NCI-H82 (cell line): ENCODE results near the gene DOCK2.

ENCODE experiments used
- DNase-seq: peaks from one replicate; lab custom pipeline; 2025; lab: John Stamatoyannopoulos, UW

Gene DOCK2

DNA sequence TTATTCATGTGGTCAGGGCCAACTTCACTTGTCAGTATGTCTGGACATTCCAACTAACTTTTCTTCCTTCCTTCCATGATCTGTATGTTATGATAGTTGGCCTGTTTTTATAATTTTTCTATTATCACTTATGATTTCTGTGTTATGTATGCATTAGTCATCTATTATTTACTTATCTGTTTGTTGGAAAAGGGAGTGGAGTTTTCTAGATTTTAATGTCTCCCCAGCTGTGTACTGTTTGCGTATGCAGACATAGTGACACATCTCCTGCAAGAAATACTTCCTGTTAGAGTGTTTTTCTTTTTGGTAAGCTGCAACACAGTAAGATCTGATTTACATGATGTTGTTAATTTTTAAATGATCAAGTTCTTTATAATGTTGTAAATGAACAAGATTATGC, 351.9 kb downstream of the DOCK2 start:
- DNase-seq, result no peak

DNA sequence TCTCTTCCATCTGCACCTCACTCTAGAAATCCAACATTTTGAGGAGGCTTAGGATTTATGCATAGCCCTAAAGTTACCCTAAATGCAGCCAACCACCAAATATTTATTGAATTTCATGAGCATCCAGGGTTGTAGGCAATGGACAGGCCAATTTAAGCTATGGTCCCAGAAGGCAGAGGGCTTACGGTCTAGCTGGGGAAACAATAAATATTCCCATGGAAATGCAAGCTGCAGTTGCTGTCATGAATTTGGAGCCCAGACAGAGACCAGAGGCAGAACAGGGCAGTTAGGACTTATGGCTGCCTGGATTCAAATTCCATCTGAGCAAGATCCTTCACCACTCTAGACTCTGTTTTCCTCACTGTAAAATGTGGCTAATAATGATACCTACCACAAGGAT, 352.3 kb downstream of the DOCK2 start:
- no peak for DNase-seq

DNA sequence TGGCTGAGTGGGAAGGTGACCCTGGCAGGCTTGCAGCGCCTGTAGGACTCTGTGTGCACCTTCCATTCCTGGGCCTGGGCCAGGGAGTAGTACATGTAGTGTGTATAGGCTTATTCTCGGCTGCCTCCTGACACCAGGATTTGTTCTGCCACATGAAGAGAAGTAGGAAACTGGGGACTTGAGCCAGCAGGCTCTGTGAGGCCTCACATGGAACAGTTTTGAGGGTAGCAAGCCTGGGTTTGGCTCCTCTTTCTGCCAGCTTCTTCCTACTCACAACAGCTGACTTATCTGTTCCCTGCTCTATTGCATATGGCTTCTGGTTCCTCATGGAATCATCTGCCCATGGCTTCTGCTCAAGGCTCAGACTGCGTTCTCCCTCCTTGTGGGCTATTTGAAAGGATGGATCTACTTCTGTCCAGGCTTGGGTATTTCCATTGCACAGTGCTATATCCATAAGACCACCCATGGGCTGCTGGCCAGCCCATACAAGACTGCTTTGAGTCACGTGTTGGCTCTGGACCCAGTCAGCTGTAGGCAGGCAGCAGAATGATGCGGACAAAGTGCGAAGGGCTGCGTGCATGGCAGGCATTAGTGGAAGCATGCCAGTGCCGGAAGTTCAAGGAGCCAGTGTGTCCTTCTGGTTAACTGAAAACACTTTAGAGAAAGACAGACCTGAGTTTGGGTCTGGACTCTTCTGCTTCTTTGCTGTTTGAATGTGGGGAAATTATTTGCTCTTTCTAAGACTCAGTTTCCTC, 354.2 kb downstream of the DOCK2 start:
- no peak for DNase-seq

DNA sequence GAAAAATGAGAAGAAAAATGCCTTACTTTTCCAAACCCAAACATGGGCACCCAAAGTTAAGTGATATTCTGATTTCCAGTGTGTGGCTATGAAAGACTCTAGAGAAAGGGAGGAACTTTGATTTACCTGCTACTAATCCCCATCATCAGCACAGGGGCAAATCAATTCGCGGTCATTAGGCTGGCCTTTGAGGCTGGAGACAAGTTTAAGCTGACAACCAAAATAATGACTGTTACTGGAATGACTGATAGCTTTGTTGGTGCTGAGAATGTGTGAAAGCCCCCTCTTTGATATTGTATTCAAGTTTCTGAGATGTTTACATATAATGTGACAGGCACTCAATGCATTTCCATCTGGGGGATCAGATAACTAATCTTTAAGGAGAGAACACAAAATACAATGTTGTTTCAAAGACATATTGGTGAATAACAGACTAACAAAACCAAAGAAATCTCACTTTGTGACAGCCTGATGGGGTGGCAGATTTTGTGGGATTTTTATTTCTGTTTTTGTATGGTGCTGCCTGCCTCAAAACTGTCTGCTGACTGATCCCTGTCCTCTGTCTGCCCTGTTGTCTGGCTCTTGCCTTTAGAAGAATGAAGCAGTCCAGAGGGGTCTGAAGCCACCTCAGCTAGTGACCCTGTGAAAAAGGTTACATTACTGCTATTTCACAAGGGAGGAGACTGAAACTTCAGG, 355.9 kb downstream of the DOCK2 start:
- DNase-seq, result no peak

DNA sequence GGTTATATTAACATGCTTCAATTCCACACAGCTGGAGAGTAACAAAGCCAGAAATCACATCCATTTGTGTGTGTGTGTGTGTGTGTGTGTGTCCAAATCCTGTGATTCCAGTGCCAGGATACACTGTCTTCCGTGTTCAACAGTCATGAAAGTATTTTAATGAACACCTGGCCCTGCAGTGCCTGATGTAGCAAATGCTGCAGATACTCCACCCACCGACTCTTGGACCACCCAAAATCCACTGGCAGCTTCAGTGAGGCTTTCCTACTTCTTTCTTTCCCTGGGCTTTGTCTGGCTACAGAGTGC, 356.4 kb downstream of the DOCK2 start:
- DNase-seq, result no peak

DNA sequence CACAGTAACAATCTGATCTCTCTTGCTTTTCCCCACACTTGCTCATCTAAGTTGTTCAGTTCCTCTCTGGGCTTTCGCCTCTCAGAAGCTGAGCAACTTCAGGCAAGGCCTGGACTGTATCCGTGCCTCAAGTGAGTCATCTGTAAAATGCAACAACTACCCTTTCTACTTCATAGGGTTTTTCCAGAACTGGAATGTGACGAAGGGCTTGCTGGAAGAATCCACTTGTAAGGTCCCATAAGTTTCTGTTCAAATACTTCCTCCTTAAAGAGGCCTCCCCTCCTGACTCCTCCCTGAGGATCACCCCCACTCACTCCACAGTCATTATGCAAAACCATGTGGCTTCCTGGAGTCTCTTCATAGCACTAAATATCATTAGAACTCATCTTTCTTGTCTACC, 360.7 kb downstream of the DOCK2 start:
- DNase-seq, result no peak

DNA sequence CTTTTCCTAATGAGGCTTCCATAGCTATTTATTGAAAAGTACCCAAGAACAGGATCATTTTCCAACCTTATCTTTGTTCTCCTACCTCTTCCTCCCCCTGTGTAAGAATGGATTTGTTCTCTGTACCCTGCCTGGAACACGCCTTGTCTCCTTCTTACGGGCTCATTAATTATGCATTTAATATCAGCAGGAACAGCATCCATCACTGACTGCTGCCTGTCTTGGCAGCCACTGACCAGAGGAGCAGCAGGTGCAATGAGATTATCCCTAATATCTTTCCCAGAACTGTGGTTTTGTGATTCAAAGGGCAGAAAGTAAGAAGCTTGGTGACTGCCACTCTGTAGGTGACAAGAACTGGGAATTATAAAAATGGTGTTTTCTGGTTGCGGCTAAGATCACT, 362.5 kb downstream of the DOCK2 start:
- peak; percentile 26 for DNase-seq

DNA sequence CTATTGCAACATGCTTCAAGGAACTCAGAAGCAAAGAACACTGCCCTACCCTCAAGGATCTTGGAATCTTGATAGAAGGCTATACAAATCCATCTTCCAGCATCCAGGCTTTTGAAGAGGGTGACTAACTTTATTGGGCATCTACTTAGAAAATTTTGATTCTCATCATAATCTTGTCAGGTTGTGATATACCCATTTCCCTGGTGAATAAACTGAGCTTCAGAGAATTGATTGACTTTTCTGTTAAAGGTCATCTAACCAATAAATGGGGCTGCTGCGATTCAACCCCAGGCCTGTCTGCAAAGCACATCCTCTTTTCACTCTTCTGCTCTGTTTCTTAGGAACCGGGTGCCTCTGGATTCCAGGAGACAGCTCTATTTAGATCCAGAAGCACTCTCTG, 363.1 kb downstream of the DOCK2 start:
- no peak for DNase-seq

DNA sequence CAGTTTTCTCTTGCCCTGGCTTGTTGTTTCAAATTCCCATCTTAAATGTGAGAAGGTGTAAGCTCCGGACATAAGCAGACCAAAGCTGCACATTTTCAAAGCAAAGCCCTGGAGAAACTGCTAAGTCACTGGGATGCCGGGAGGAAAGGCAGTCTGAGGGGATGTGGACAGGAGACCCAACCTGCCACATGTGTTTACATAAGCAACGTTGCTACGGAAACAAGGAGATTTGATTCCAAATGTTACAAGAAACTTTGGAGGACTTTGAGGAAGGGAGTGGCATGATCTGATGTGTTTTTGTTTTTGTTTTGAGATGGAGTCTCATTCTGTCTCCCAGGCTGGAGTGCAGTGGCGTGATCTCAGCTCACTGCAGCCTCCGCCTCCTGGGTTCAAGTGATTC, 368.9 kb downstream of the DOCK2 start:
- DNase-seq, result peak; percentile 3

DNA sequence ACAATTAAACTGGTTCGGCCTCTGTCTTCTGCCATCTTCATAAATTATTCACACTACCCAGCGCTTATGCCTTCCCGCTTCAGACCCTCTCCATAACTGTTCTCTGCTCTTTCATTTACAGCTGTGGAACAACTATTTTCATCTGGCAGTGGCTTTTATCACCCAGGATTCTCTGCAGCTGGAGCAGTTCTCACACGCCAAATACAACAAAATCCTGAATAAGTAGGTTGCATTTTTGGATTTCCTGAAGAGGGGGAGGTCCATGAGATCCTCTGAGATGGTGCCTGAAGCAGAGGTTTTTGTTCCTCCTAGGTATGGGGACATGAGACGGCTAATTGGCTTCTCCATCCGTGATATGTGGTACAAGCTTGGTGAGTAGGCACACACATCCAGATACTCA, 371.3 kb downstream of the DOCK2 start:
- no peak for DNase-seq

DNA sequence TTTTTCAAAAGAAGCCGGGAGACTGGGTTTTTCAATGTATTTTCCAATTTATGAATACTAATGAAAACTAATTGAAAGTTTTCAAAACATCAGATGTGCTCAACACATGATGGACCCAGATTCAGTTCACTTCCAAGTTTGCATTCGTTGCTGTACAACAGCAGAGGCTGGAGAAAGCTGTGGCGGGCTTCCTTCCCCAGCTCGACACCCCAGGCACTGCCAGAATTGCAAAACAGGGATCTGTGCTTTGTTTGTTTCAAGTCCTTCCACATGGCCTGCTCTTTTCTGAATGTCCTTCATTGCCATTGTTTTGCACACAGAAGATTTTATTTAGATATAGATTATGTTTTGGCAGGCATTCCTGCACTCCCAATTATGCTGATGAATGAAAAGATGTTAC, 373.5 kb downstream of the DOCK2 start:
- no peak for DNase-seq

DNA sequence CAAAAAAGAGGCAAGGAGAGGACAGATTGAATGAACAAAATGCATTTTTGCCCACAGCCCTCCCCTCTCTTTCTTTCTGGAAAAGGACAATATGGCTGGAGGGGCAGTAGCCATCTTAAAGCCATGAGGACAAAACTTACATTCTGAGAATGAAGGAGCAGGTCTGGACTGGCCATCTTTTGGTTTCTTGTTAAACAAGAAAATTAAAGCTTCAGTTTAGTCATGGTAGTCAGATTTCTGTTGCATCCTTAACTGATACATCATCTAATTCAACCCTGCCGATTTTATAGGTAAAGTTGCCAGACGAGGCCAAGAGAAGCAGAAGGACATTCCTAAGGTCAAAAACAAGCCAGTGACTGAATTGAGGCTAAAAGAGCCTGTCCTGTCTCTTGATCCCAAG, 374.7 kb downstream of the DOCK2 start:
- no peak for DNase-seq

DNA sequence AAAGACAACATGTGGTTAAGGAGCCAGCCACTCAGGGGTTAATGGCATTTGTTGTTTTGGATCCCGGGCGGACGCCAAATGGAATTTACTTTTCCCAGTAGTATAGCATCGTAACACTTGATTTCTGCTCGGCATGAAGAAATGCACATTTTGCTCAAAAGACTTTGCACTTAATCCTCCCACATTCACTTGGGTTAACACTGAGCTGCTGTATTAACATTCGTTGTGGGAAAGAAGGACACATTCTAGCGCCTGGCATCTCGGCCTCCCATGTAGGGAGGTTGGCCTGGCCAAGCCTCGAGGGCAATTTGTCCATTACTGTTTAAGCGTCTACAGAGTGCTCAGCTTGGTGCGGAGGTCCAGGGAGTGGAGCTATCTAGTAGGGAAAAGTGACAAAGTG, 375.5 kb downstream of the DOCK2 start:
- DNase-seq, result no peak

DNA sequence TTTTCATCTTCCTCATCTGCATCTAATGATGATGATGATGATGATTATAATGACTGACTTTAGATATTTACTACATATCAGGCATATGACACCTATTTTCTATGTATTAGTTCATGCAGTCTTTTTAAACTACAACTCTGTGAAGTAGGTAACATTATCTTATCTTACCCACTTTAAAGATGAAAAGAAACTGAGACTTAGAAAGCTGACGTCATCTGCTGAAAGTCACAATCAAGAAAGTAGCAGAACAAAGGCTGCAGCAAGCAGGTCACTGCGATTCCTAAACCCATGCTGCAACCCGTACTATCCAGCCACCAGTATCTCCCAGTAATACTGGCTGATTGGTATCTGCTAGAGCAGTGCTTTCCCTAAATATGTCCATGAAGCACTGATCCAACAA, 383.3 kb downstream of the DOCK2 start:
- DNase-seq, result no peak

DNA sequence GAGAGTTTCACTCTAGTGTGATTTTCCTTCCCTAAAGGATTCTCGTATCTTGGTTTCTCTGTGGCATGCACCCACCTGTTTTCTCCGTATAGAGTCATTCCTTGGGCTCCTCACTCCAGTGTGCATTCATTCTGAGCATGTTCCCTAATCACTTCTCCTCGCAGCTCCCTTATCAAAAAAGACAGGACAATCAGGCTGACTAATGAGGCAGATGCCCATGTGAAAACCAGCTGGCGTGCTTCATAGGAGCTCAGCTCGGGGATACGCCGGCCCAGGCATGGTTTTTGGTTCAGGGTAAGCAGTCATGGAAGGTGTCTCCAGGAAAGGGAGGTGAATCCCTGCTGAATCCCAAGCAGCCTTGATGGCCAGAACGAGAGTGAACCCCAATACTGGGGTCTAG, 384.4 kb downstream of the DOCK2 start:
- DNase-seq, result no peak

DNA sequence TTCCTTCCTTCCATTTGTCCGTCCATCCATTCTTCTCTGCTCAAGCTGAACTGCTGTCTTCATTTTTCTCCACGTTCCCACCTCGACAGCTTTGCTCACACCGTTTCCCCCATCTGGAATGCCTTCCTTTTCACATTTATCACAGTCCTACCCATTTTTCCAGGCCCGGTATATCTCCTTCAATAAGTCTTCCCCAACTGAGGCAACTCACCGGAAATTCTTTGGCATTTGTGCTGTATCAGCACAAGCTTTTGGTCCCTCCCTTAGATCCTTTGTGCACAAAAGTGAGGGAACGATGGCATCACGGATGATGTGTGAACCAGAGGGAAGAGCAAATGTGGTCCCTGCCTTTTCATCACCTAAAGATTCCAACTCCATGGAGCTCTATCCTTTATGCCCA, 388.8 kb downstream of the DOCK2 start:
- no peak for DNase-seq

DNA sequence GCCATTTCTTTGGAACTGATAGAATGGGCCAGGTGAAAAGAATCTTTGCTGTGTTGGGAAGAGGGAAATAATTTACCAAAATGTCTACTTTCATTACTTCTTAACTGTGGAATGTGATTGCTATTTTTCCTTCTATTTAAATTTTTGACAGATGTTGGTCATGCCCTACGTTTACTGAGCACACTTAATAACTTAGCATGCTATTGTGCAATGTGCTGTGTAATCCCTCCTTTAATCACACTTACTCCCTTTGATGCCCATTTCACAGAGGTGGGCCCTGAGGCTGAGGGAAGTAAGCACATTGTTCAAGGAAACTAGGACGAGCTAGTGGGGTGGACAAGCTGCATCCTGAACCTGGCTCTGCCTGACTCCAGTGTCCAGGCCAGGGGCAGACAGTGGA, 391.0 kb downstream of the DOCK2 start:
- no peak for DNase-seq

DNA sequence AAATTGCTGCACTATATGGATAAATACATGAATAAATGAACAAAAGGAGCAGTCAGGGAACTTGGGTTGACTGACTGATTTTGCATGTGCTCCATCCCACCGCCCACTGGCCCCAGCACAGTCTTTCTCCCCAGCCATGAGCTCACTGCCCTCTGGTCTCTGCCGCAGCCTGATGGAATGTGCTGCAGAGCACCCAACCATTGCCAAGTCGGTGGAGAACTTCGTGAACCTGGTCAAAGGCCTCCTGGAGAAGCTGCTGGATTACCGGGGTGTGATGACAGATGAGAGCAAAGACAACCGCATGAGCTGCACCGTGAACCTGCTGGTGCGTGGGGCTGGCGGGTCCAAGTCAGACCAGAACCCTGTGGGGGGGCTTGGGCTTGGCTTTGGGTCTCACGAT, 397.2 kb downstream of the DOCK2 start:
- DNase-seq, result no peak

DNA sequence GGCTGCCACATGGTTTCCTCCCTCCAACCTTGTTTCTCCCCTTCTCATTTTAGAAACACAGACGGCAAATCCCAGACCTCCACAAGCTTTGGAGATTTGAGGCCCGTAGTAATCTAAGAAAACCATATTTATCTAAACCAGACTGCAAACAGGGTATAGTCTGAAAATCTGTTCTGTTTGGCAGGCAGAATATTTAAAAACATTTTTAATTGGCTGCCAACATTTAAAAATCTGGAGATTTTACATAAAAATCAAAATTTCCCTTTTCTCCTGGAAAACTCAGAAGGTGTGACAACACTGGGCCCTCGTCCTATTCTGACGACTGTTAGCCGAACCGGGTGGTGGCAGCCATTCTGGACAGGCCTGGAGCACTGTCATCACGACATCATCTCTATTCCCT, 401.2 kb downstream of the DOCK2 start:
- no peak for DNase-seq

DNA sequence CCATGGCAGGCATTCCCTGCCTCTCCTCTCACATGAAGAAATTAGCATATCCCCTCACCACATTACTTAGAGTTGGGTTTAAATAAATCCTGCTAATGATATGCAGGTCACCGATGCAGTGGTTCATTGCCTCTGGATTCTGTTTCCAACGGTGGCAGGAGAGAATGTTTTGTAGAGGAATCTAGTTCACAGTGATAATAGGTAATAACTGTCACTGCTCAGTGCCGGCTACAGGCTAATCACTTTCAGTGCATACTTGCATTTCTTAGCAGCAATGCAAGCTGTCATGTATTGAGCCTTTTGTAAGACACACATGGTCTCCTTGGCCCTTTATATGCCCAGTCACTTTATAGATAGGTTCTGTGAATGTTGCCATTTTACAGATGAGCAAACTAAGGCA, 402.8 kb downstream of the DOCK2 start:
- DNase-seq, result no peak

DNA sequence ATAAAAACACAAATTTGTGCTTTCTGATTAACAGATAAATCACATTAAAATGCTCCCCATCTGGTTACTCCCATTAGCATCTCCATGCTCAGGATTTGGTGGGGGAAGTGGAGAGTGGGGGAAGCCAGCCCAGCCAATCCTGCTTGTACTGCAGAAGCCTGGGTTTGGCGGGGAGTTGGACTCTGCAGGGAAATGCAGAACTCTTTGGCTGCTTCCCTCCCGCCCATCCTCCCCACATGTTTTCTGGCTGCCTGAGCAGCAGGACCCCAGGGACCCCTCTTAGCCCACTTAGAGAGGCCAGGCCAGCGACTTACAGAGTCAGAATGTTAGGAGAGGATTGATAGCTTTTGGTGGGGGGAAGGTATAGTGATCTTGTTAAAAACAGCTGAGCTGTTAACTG, 409.2 kb downstream of the DOCK2 start:
- DNase-seq, result peak; percentile 66

DNA sequence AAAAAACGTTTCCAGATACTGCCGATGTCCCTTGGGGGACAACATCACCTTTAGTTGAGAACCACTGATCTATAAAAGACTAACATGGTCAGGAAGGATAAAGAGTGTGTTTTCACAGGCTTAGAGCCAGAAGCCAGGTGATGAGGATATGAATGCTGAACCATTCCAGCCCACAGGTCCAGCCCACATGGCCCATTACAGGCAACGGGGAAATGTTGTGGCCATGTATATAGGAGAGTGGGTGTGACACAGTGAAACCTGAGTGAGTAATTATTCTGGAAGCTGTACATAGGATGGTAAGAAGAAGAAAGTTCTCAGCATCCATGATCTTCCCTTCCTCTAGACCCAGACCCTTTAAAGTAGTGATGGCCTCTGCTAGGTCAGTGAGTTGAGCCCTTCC, 412.6 kb downstream of the DOCK2 start:
- DNase-seq, result no peak

DNA sequence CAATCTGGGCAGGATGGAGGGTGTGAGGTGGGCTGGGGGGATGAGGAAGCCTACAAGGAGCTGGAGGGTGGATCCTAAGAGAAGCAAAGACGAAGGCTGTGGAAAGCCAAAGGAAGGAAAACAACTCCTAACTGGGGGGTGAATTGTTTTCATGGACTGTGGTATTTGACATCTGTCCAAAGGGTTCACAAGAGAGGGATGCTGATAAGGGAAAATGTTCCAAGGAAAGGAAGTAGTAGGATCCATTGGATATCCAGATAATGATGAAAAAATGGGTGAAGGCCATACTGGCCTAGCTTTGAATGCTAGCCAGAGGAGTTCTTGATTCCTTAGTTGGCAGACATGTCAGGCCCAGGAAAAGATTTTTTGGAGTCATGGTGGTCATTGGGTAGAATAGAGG, 416.8 kb downstream of the DOCK2 start:
- DNase-seq, result no peak

DNA sequence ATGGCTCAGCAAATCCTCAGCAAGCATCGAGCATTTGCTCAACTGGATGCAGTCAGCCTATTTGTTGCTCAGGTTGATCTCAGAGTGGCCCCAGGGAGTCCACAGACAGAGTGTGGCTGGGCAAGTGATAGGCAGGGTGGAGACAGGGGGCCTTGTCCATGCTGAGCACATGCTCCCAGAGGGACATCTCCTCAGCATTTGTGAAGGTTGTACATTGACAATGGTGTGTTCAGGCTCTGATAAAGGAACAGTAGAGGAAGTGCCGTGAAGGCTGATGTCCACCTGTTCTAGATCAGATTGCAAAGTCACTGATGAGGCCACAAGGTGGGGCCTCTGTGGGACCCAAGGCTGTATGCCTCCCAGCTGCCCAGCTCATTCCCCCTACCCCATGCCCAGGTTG, 418.5 kb downstream of the DOCK2 start:
- DNase-seq, result no peak
